ENCODE data around the gene MRTO4.

DNA sequence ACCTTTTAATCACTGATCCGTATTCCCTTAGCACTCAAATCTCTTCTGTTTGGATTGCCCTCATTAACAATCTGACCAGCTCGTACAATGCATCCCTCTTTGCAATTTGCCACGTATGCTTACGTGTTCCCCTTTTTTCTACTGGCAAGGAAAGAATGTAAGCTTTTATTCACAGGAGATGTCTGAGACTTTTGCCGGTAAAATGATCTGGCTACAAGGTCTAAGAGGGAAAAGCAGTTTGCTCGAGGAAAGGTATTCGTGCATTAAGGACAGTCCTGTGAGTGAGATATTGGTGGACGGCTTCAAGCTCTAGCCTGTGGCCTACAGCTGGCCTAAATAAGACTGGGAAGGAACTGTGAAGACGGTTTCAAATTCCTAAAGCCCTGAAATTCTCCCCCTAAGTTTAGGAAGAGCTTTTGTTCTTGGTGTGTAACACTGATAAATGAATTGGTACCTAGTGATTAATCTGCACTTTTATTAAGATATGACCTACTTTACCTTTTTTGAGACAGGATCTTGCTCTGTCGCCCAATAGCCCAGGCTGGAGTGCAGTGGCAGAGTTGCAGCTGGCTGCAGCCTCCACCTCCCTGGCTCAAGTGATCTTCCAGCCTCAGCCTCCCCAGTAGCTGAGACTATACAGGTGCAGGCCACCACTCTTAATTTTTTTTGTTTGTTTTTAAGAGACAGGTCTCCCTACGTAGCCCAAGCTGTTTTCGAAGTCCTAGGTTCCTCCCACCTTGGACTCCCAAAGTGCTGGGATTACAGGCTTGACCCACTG lies 40.6 kb upstream of the MRTO4 start:
- TF ChIP-seq, protein P1, sequence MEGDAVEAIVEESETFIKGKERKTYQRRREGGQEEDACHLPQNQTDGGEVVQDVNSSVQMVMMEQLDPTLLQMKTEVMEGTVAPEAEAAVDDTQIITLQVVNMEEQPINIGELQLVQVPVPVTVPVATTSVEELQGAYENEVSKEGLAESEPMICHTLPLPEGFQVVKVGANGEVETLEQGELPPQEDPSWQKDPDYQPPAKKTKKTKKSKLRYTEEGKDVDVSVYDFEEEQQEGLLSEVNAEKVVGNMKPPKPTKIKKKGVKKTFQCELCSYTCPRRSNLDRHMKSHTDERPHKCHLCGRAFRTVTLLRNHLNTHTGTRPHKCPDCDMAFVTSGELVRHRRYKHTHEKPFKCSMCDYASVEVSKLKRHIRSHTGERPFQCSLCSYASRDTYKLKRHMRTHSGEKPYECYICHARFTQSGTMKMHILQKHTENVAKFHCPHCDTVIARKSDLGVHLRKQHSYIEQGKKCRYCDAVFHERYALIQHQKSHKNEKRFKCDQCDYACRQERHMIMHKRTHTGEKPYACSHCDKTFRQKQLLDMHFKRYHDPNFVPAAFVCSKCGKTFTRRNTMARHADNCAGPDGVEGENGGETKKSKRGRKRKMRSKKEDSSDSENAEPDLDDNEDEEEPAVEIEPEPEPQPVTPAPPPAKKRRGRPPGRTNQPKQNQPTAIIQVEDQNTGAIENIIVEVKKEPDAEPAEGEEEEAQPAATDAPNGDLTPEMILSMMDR (IDR thresholded peaks at IDR 0.05) = no peak
- TF ChIP-seq POLR2AphosphoS5 (IDR thresholded peaks at IDR 0.05) = no peak
- no peak for TF ChIP-seq POLR2A (IDR thresholded peaks at IDR 0.05; ENCODE audit: low read depth)
